IMR-90 (cell line): Measurements from ENCODE around the gene AGBL1. TPM values are rescaled to one million over a fixed set of nuclear protein-coding genes. Genes with fewer than 3 reads are reported as not detected.

Experiments used
- ATAC-seq: fragments of 200-7000 bp; cut with Tn5 transposase; 2 replicates; pipeline ENCODE4 v1.9.1; 2020; ENCODE audit warnings: low read depth, mild to moderate bottlenecking, moderate library complexity
- BruUV-seq: library from RNA; stranded (reverse); fragments of 400-500 nt; replicated peaks from 2 replicates; lab custom pipeline; 2021; lab: Mats Ljungman, UMichigan
- CTCF ChIA-PET: fragments of 300-600 bp; formaldehyde crosslinking; extraction: SDS; loops from one replicate; lab custom pipeline; 2021; ENCODE audit warnings: antibody characterized with exemption; lab: Yijun Ruan, JAX
- POLR2A ChIA-PET: fragments of 300-600 bp; sonication (Branson Sonifier 250); formaldehyde crosslinking; loops from one replicate; lab custom pipeline; 2022; ENCODE audit warnings: antibody characterized with exemption; ENCODE audit not compliant: unreplicated experiment; lab: Charles Lee
- DNase-seq: peaks from one replicate; pipeline ENCODE4 v3.0.0; 2013
- H2AFZ ChIP-seq: replicated peaks from 2 replicates; pipeline ENCODE3; 2013; ENCODE audit warnings: low read length, mild to moderate bottlenecking; ENCODE audit not compliant: poor library complexity
- H2AK5ac ChIP-seq: 2 replicates; pipeline ENCODE4 v1.6.1; 2013; ENCODE audit warnings: low read depth, low read length, inconsistent platforms
- H2AK9ac ChIP-seq: replicated peaks from 2 replicates; pipeline ENCODE3; 2013; ENCODE audit warnings: mild to moderate bottlenecking, low read depth, low read length, moderate library complexity; ENCODE audit not compliant: poor library complexity
- H2BK120ac ChIP-seq: 2 replicates; pipeline ENCODE4 v1.6.1; 2013; ENCODE audit warnings: low read depth, low read length, inconsistent platforms
- H2BK15ac ChIP-seq: 3 replicates; pipeline ENCODE4 v1.6.1; 2013; ENCODE audit warnings: low read depth, low read length, inconsistent platforms
- H2BK20ac ChIP-seq: 2 replicates; pipeline ENCODE4 v1.6.1; 2013; ENCODE audit warnings: low read depth, mild to moderate bottlenecking, inconsistent platforms, low read length, moderate library complexity
- H2BK5ac ChIP-seq: 2 replicates; pipeline ENCODE4 v1.6.1; 2013; ENCODE audit warnings: mild to moderate bottlenecking, low read depth, low read length, inconsistent platforms; ENCODE audit not compliant: poor library complexity, severe bottlenecking
- H3K14ac ChIP-seq: replicated peaks from 2 replicates; pipeline ENCODE4 v1.6.1; 2013; ENCODE audit warnings: low read depth, low read length, inconsistent platforms
- H3K18ac ChIP-seq: 2 replicates; pipeline ENCODE4 v1.6.1; 2013; ENCODE audit warnings: low read depth, low read length, control low read depth
- H3K23ac ChIP-seq: 2 replicates; pipeline ENCODE4 v1.6.1; 2013; ENCODE audit warnings: low read depth, low read length, inconsistent platforms
- H3K27ac ChIP-seq: 2 replicates; pipeline ENCODE4 v1.5.1; 2013; ENCODE audit warnings: mild to moderate bottlenecking, control low read depth, low read length; ENCODE audit not compliant: insufficient read depth
- H3K27me3 ChIP-seq: 2 replicates; pipeline ENCODE4 v1.6.1; 2013; ENCODE audit warnings: low read length; ENCODE audit not compliant: control insufficient read depth, insufficient read depth
- H3K36me3 ChIP-seq: 2 replicates; pipeline ENCODE4 v1.6.1; 2013; ENCODE audit warnings: low read length, mixed read lengths; ENCODE audit not compliant: control insufficient read depth, insufficient read depth
- H3K4ac ChIP-seq: 2 replicates; pipeline ENCODE4 v1.6.1; 2013; ENCODE audit warnings: low read depth, low read length, inconsistent platforms
- H3K4me1 ChIP-seq: 2 replicates; pipeline ENCODE4 v1.6.1; 2013; ENCODE audit warnings: low read length, mixed read lengths; ENCODE audit not compliant: control insufficient read depth, insufficient read depth
- H3K4me2 ChIP-seq: 2 replicates; pipeline ENCODE4 v1.6.1; 2013; ENCODE audit warnings: low read depth, mild to moderate bottlenecking, control low read depth, low read length, moderate library complexity
- H3K4me3 ChIP-seq: 2 replicates; pipeline ENCODE4 v1.5.1; 2013; ENCODE audit warnings: low read depth, mild to moderate bottlenecking, control low read depth, low read length, moderate library complexity; ENCODE audit not compliant: insufficient read depth
- H3K56ac ChIP-seq: 2 replicates; pipeline ENCODE4 v1.6.1; 2013; ENCODE audit warnings: low read length, inconsistent platforms; ENCODE audit not compliant: insufficient read depth; ENCODE audit errors: extremely low read depth
- H3K79me1 ChIP-seq, 2 experiments: 2 replicates each; pipeline ENCODE4 v1.6.1; 2013; ENCODE audit warnings: low read length in 2 of 2, inconsistent platforms in 1 of 2, low read depth in 1 of 2
- H3K9ac ChIP-seq: 2 replicates; pipeline ENCODE4 v1.6.1; 2013; ENCODE audit warnings: low read depth, low read length, control low read depth
- H3K9me1 ChIP-seq: 2 replicates; pipeline ENCODE4 v1.6.1; 2013; ENCODE audit warnings: low read length, inconsistent platforms; ENCODE audit not compliant: insufficient read depth
- H3K9me3 ChIP-seq: 2 replicates; pipeline ENCODE4 v1.6.1; 2013; ENCODE audit warnings: low read length; ENCODE audit not compliant: control insufficient read depth, insufficient read depth
- H4K20me1 ChIP-seq: 2 replicates; pipeline ENCODE4 v1.6.1; 2013; ENCODE audit warnings: low read length, inconsistent platforms; ENCODE audit not compliant: insufficient read depth
- H4K5ac ChIP-seq: 2 replicates; pipeline ENCODE4 v1.6.1; 2013; ENCODE audit warnings: mild to moderate bottlenecking, low read depth, low read length, control low read depth
- H4K8ac ChIP-seq, 2 experiments: 2 replicates each; pipeline ENCODE4 v1.6.1; 2013; ENCODE audit warnings: low read depth in 2 of 2, low read length in 2 of 2, control low read depth in 1 of 2, inconsistent platforms in 1 of 2
- H4K91ac ChIP-seq: 2 replicates; pipeline ENCODE4 v1.6.1; 2013; ENCODE audit warnings: low read depth, low read length, inconsistent platforms; ENCODE audit not compliant: insufficient read depth
- BHLHE40 ChIP-seq: fragments of 150-350 bp; IDR thresholded peaks from 2 replicates; pipeline ENCODE4 v1.6.1; 2016; ENCODE audit warnings: mild to moderate bottlenecking, low read depth, low read length
- CEBPB ChIP-seq: IDR thresholded peaks from 2 replicates; pipeline ENCODE4 v1.6.1; 2012; ENCODE audit warnings: low read depth, low read length, improper control_type of control experiment
- CHD1 ChIP-seq: IDR thresholded peaks from 2 replicates; pipeline ENCODE4 v1.6.1; 2012; ENCODE audit warnings: low read depth, low read length, improper control_type of control experiment
- FOS ChIP-seq: fragments of 150-350 bp; IDR thresholded peaks from 2 replicates; pipeline ENCODE4 v1.6.1; 2016; ENCODE audit warnings: low read depth, low read length
- MAFK ChIP-seq: IDR thresholded peaks from 2 replicates; pipeline ENCODE4 v1.6.1; 2012; ENCODE audit warnings: low read depth, low read length, improper control_type of control experiment
- MAZ ChIP-seq: IDR thresholded peaks from 2 replicates; pipeline ENCODE4 v1.6.1; 2012; ENCODE audit warnings: low read depth, mild to moderate bottlenecking, low read length, improper control_type of control experiment, moderate library complexity, borderline replicate concordance
- NFE2L2 ChIP-seq: fragments of 150-350 bp; IDR thresholded peaks from 2 replicates; pipeline ENCODE4 v1.6.1; 2016; ENCODE audit warnings: low read depth, mild to moderate bottlenecking, low read length
- POLR2A ChIP-seq: IDR thresholded peaks from 2 replicates; pipeline ENCODE4 v1.6.1; 2012; ENCODE audit warnings: mild to moderate bottlenecking, low read depth, low read length
- RFX5 ChIP-seq: IDR thresholded peaks from 2 replicates; pipeline ENCODE4 v1.8.0; 2012; ENCODE audit warnings: low read depth, mild to moderate bottlenecking, low read length, moderate library complexity
- SMC3 ChIP-seq: fragments of 150-350 bp; IDR thresholded peaks from 2 replicates; pipeline ENCODE4 v1.6.1; 2016; ENCODE audit warnings: low read depth, mild to moderate bottlenecking, antibody characterized with exemption, low read length, moderate library complexity
- WGBS, 2 experiments: methylation state at CpG; one replicate each; pipeline versions ENCODE4 v1.1.5 to v1.1.7; 2013; ENCODE audit warnings: missing lambda C conversion rate in 2 of 2; ENCODE audit not compliant: insufficient read length in 1 of 2; ENCODE audit errors: extremely low coverage in 2 of 2; 5-methylcytosine and 5-hydroxymethylcytosine counted together
- dilution Hi-C: fragments of 300-500 bp; cut with HindIII; formaldehyde crosslinking; loops from one replicate; pipeline ENCODE4 v1.14.3; 2018; ENCODE audit warnings: low sequenced_read_pairs; ENCODE audit not compliant: unreplicated experiment
- in situ Hi-C: fragments of 300-500 bp; cut with MboI; formaldehyde crosslinking; loops from 3 replicates; pipeline ENCODE4 v1.14.3; 2019; ENCODE audit warnings: low sequenced_read_pairs, inconsistent platforms, mixed read lengths
- intact Hi-C: fragments of 100-400 bp; cut with micrococcal nuclease; formaldehyde crosslinking; loops from 2 replicates; pipeline ENCODE4 v1.10.0; 2022
- polyA plus RNA-seq, 3 experiments: library from polyadenylated mRNA; depleted of rRNA; stranded (reverse); fragments of >200 nt; gene quantifications; 2 replicates each; pipeline ENCODE4 v1.2.3, GENCODE V29; 2012; ENCODE audit warnings: low replicate concordance in 1 of 3
- total RNA-seq: library from RNA; depleted of rRNA; stranded (reverse); fragments of >200 nt; gene quantifications from 2 replicates; pipeline ENCODE4 v1.2.3, GENCODE V29; 2012
- TF ChIP-seq, protein P1 (sequence below): fragments of 150-350 bp; IDR thresholded peaks from 2 replicates; pipeline ENCODE4 v1.6.1; 2017; ENCODE audit warnings: mild to moderate bottlenecking, antibody characterized with exemption, low read length, low read depth
- TF ChIP-seq, protein P2 (sequence below): fragments of 150-350 bp; IDR thresholded peaks from 2 replicates; pipeline ENCODE4 v1.6.1; 2016; ENCODE audit warnings: low read depth, mild to moderate bottlenecking, low read length, moderate library complexity, borderline replicate concordance
- TF ChIP-seq, protein P3 (sequence below): conservative IDR thresholded peaks from 2 replicates; pipeline ENCODE4 v1.5.1; 2012; ENCODE audit warnings: mild to moderate bottlenecking, low read depth, low read length, improper control_type of control experiment

The AGBL1 gene
- total and polyA plus RNA-seq, 2 of the 4 experiments (the other 2 are of a cell fraction), result not detected

DNA sequence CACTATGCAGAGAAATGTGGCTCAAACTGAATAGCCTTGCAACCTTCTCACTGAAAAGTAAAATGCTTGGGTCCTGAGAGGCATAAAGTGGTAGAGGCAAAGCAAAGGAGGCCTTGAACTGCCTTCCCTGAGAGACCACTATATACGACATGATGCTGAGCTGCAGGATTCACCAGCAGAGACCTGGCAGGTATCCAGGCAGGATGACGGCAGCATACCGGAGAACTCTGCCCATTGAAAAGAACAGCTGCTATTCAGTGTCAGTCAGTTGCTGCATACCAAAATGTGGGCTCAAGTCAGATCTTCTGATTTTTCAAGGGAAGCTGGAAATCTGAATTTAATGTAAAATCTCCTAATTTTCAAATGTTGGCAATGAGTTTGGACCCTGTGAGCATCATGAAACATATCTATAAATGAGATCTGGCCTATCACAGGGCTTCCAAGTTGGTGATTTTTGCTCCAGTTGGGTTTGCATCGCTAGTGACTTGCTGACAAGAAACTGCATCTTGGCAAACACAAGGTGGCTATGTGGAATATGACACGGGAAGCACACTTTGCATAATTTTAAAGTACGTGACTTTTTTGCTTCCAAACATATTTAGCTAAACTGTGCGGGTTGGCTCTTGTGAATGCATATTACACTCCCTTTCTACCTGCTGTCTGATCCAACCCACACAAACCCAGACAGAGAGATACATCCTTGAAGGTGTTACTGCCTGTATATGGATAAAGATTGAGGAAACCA lies 529.0 kb downstream of the AGBL1 start:
- peaks cover 8% of the 10 kb centered on the region for H3K9me3 ChIP-seq
- no peak overlapping the region for H3K27ac ChIP-seq
- H3K23ac ChIP-seq, result no peak overlapping the region
- DNase-seq (no peak), ATAC-seq (no peak)
- H3K4me1 ChIP-seq, result no peaks in the 10 kb centered on the region
- H3K4ac ChIP-seq, result no peak overlapping the region
- no peaks in the 10 kb centered on the region for H3K79me1 ChIP-seq
- no peak overlapping the region for H2AK9ac ChIP-seq
- intact Hi-C loops (no loop called here), dilution Hi-C loops (no loop called here), in situ Hi-C loops (no loop called here)
- no peak overlapping the region for H3K56ac ChIP-seq
- no peak for TF ChIP-seq FOS
- no peak for TF ChIP-seq POLR2A
- no peak for TF ChIP-seq NFE2L2
- TF ChIP-seq, protein P1, sequence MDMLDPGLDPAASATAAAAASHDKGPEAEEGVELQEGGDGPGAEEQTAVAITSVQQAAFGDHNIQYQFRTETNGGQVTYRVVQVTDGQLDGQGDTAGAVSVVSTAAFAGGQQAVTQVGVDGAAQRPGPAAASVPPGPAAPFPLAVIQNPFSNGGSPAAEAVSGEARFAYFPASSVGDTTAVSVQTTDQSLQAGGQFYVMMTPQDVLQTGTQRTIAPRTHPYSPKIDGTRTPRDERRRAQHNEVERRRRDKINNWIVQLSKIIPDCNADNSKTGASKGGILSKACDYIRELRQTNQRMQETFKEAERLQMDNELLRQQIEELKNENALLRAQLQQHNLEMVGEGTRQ, result no peak
- TF ChIP-seq MAZ, result no peak
- TF ChIP-seq SMC3, result no peak
- TF ChIP-seq BHLHE40, result no peak
- no peak for TF ChIP-seq CEBPB
- TF ChIP-seq RFX5, result no peak
- TF ChIP-seq, protein P2, sequence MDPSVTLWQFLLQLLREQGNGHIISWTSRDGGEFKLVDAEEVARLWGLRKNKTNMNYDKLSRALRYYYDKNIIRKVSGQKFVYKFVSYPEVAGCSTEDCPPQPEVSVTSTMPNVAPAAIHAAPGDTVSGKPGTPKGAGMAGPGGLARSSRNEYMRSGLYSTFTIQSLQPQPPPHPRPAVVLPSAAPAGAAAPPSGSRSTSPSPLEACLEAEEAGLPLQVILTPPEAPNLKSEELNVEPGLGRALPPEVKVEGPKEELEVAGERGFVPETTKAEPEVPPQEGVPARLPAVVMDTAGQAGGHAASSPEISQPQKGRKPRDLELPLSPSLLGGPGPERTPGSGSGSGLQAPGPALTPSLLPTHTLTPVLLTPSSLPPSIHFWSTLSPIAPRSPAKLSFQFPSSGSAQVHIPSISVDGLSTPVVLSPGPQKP, result no peak
- TF ChIP-seq CHD1, result no peak
- TF ChIP-seq, protein P3, sequence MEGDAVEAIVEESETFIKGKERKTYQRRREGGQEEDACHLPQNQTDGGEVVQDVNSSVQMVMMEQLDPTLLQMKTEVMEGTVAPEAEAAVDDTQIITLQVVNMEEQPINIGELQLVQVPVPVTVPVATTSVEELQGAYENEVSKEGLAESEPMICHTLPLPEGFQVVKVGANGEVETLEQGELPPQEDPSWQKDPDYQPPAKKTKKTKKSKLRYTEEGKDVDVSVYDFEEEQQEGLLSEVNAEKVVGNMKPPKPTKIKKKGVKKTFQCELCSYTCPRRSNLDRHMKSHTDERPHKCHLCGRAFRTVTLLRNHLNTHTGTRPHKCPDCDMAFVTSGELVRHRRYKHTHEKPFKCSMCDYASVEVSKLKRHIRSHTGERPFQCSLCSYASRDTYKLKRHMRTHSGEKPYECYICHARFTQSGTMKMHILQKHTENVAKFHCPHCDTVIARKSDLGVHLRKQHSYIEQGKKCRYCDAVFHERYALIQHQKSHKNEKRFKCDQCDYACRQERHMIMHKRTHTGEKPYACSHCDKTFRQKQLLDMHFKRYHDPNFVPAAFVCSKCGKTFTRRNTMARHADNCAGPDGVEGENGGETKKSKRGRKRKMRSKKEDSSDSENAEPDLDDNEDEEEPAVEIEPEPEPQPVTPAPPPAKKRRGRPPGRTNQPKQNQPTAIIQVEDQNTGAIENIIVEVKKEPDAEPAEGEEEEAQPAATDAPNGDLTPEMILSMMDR, result no peak
- no peak for TF ChIP-seq MAFK
- no peak overlapping the region for H2AK5ac ChIP-seq
- H4K91ac ChIP-seq, result no peak overlapping the region
- no peaks in the 10 kb centered on the region for H3K9me1 ChIP-seq
- H3K27me3 ChIP-seq, result no peaks in the 10 kb centered on the region
- H3K14ac ChIP-seq, result no peak overlapping the region
- H3K4me3 ChIP-seq, result no peak overlapping the region
- no CpG with 5 or more reads among the region's 7 CpGs for WGBS, 2 experiments
- no peak overlapping the region for H3K9ac ChIP-seq
- no peak overlapping the region for H2BK15ac ChIP-seq
- no TSS peak for BruUV-seq
- no peak overlapping the region for H4K5ac ChIP-seq
- CTCF ChIA-PET, result no interaction called here
- H2AFZ ChIP-seq, result no peak overlapping the region
- no peak overlapping the region for H3K4me2 ChIP-seq
- H3K36me3 ChIP-seq, result no peaks in the 10 kb centered on the region
- no peak overlapping the region for H2BK20ac ChIP-seq
- H4K20me1 ChIP-seq, result no peaks in the 10 kb centered on the region
- H4K8ac ChIP-seq, result no peak overlapping the region
- H2BK5ac ChIP-seq, result no peak overlapping the region
- H3K18ac ChIP-seq, result no peak overlapping the region
- no peak overlapping the region for H2BK120ac ChIP-seq
- POLR2A ChIA-PET, result no interaction called here
